ENCODE measurements around the gene TRPM5.

DNA sequence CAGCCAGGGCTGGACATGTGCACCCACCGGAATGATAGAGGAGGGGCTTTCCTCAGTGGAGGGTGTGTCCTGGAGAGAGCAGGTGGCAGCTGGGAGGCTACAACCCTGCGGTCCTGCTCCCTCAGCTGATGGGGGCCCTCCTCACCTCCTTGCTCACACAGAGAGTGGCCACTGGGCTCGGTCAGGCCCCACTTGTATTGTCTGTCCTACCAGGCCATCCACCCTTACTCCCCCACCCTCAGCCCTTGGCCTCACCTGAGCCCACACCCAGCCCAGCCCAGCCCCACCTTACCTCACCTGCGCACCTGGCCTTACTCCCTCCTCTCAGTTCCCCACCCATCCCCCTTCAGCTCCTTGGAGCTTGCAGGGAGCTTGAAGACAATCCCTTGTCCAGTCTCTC is 3.1 kb downstream of the TRPM5 start:
- TF ChIP-seq CTCF (IDR thresholded peaks at IDR 0.05), result no peak
- no peak for TF ChIP-seq POLR2A (IDR thresholded peaks at IDR 0.05)
